Ishikawa (cell line): Measurements from ENCODE around the gene ZFAND3.

Source experiments
- EGR1 ChIP-seq: IDR thresholded peaks from 2 replicates; pipeline ENCODE4 v1.6.1; 2012
- NFIC ChIP-seq: IDR thresholded peaks from 2 replicates; pipeline ENCODE4 v1.6.1; 2012
- RAD21 ChIP-seq: IDR thresholded peaks from 2 replicates; pipeline ENCODE4 v1.6.1; 2012; ENCODE audit warnings: low read depth
- TAF1 ChIP-seq: IDR thresholded peaks from 2 replicates; pipeline ENCODE4 v1.6.1; 2012; ENCODE audit warnings: low read depth, mild to moderate bottlenecking
- YY1 ChIP-seq: IDR thresholded peaks from 2 replicates; pipeline ENCODE4 v1.6.1; 2012; ENCODE audit warnings: low read depth
- ZBTB7A ChIP-seq: IDR thresholded peaks from 2 replicates; pipeline ENCODE4 v1.6.1; 2012; ENCODE audit warnings: low read depth
- TF ChIP-seq, protein P1 (sequence below): IDR thresholded peaks from 2 replicates; pipeline ENCODE4 v1.6.1; 2012; ENCODE audit warnings: low read depth, mild to moderate bottlenecking
- TF ChIP-seq, protein P2 (sequence below): IDR thresholded peaks from 2 replicates; pipeline ENCODE4 v1.6.1; 2012

DNA sequence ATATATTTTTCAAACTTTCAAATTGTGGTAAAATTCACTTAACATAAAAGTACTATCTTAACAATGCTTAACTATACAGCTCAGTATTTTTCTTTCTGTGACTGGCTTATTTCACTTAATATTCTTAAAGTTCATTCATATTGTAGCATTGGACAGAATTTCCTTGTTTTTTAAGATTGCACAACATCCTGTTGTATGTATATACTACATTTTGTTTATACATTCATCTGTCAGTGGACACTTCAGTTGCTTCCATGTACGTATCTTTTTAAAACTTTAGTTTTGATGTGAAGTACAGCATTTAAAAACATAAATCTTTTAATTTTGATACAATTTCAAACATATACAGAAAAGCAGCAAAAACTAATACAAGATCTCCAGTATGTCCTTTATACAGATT is 220.7 kb downstream of the ZFAND3 start:
- TF ChIP-seq TAF1 (no peak), EGR1 (no peak), RAD21 (no peak), YY1 (no peak), ZBTB7A (no peak), NFIC (no peak)
- TF ChIP-seq, protein P1, sequence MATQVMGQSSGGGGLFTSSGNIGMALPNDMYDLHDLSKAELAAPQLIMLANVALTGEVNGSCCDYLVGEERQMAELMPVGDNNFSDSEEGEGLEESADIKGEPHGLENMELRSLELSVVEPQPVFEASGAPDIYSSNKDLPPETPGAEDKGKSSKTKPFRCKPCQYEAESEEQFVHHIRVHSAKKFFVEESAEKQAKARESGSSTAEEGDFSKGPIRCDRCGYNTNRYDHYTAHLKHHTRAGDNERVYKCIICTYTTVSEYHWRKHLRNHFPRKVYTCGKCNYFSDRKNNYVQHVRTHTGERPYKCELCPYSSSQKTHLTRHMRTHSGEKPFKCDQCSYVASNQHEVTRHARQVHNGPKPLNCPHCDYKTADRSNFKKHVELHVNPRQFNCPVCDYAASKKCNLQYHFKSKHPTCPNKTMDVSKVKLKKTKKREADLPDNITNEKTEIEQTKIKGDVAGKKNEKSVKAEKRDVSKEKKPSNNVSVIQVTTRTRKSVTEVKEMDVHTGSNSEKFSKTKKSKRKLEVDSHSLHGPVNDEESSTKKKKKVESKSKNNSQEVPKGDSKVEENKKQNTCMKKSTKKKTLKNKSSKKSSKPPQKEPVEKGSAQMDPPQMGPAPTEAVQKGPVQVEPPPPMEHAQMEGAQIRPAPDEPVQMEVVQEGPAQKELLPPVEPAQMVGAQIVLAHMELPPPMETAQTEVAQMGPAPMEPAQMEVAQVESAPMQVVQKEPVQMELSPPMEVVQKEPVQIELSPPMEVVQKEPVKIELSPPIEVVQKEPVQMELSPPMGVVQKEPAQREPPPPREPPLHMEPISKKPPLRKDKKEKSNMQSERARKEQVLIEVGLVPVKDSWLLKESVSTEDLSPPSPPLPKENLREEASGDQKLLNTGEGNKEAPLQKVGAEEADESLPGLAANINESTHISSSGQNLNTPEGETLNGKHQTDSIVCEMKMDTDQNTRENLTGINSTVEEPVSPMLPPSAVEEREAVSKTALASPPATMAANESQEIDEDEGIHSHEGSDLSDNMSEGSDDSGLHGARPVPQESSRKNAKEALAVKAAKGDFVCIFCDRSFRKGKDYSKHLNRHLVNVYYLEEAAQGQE = no peak
- TF ChIP-seq, protein P2, sequence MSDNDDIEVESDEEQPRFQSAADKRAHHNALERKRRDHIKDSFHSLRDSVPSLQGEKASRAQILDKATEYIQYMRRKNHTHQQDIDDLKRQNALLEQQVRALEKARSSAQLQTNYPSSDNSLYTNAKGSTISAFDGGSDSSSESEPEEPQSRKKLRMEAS = no peak
